GM19455 (cell line): Measurements from ENCODE around the gene CPNE5.
"Not testable (repeated sequence)": the region's sequence is repeated elsewhere in the genome, so short reads cannot be mapped to it uniquely, and the experiment has no call there.

Experiments
- ATAC-seq: cut with Tn5 transposase; IDR thresholded peaks from one replicate; pipeline ENCODE4 v1.9.1; 2021; ENCODE audit not compliant: unreplicated experiment

The CPNE5 gene

DNA sequence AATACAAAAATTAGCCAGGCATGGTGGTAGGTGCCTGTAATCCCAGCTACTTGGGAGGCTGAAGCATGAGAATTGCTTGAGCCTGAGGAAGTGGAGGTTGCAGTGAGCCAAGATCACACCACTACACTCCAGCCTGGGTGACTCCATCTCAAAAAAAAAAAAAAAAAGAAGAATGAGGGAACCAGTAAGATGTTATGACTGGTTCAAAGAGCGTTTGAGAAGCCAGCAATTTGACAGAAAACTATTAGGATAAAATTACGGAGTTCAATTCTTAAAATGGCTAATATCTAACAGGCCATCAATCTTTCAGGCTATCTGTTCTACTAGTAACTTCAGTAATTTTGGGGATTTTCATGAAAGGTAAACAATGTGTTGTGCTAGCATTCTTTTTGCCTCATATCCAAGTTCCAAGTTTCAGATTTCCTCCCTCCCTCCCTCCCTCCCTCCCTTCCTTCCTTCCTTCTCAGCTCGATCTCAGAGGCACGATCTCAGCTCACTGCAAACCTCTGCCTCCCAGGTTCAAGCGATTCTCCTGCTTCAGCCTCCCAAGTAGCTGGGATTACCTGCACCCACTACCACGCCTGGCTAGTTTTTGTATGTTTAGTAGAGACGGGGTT, 134.2 kb downstream of the CPNE5 start:
- ATAC-seq, result not testable (repeated sequence)

DNA sequence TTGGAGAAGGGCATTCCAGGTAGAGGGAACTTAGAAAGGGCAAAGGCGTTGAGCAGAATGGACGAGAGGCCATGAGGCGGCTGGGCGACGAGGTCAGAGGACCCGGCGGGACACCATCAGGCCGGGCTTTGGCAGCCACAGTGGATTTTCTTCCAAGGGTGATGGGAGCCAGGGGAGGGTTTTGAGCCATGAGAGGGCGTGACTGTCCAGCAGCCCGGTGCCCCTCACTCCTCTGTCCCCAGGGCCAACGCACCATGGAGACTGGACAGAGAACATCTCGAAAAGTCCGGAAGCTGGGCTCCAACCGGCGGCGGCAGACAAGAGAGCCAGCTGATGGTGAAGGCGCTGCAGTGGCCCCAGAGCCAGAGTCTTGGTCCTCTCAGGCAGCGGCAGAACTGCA, 135.3 kb downstream of the CPNE5 start:
- ATAC-seq, result no peak

DNA sequence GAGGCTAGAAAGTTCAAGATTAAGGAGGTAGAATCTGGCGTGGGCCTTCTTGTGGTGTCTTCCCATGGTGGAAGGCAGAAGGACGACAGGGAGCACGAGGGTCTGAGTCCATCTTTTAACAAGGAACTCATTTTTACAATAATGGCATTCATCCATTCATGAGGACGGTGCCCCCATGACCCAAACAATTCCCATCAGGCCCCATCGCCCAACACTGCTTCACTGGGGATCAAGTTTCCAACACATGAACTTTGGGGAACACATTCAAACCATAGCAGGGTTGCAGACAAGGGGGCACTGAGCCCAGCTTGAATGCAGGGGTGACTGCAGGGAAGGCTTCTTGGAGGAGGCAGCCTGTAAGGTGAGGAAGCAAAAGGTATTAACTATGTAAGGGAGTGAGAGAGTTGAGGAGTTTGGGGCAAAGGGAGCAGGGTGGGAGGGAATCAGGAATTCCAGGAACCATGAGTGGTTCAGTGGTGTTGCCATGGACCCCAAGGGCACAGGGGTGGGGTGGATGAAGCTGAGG, 136.1 kb downstream of the CPNE5 start:
- no peak for ATAC-seq

DNA sequence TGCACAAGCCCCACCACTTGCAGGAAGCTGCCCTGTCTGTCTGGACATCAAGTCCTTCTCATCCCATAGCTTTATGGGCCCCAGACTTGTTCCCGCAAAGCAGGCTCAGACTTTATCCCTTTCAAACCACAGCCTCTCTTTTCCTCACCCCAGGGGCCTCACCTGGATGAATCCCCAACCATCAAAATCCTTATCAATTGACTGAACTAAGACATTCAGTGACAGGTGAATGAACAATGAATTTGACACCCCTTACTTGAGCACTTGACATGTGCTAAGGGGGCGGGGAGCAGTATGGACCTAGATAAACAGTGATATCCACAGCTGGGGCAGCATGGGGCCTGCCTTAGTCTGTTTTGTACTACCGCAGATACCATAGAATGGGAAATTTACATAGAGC, 136.6 kb downstream of the CPNE5 start:
- ATAC-seq, result no peak

DNA sequence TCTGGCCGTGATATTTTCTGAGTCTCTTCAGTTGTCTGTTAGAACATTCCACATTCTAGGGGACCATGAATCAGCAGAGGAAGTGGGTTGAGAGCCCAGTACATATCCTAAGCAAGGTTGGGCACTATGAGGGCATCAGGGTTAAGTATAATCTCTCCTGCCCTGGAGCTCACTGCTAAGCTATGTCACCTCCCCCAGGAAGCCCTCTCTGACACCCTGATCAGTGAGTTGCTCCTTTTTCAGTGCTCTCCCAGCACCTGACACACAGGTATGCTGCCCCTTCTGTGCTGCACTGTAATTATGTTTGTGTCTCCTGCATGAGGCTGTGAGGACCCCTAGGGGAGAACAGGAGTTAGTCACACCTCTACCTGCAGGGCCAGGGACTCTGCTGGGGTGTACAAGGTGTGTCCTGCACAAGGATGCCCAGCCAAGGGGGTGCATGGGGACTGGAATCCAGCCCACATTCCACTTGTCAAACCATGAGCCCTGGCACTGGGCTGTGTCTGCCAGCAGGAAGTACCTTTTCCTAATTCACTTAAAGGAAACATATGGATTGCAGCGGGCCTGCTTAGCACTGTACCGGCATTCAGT, 137.7 kb downstream of the CPNE5 start:
- ATAC-seq, result no peak

DNA sequence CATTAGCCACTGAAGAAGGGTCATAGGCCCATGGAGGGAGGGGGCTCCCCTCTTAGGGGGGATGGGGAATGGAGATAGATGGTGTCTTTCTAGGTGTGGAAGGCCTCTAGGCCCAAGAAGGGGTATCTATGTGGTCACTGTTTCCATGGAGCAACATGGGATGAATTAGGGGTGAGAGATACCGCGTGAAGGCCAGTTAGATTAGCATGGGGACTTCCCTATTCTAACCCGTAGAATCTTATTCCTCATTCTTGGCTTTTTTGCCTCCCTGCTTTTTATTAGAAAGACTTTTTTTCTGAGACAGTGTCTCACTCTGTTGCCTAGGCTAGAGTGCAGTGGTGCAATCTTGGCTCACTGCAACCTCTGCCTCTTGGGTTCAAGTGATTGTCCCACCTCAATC, 138.4 kb downstream of the CPNE5 start:
- no peak for ATAC-seq

DNA sequence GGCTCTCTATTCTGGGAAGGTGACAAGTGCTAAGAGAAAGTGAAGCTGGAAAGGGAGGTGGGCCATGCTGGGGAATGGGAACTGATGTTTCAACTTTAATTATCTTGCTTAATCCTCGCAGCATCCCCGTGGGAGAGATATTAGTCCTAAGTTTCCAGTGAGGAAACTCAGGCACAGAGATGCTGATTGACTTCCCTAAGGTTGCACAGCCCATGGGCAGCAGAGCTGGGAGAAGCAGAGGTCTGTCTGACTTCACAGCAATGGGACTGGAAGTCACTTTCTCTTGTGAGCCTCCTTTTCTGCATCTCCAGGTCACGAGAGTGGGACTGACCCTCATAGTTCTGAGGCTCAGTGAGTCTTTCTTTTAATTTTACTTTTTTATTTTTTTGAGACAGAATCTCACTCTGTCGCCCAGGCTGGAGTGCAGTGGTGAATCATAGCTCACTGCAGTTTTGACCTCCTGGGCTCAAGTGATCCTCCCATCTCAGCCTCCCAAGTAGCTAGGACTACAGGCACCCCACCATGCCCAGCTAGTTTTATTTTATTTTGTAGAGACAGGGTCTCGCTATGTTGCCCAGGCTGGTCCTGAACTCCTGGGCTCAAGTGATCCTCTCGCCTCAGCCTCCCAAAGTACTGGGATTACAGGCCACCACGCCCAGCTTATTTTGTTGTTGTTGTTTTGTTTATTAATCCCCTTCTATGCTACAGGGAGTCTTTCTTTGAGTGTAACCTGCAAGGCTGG, 139.0 kb downstream of the CPNE5 start:
- ATAC-seq, result no peak

DNA sequence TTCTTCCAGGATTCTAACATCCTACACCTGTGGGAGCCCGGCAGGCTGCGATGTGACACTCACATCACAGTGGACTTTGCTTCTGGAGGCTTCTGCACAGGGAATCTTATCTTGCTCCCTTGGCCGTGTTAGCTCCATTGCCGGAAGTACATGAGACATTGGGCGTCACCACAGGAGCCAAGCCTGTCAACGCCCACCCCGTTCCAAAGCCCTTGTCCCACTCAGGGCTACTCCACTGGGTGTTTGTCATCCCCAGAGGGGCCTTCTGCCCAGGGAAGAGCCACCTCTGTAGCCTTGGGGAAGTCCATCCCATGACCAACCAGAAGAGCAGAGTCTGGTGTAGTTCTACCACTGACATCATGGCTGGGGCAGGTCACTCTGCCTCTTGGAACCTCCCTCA, 139.9 kb downstream of the CPNE5 start:
- ATAC-seq, result no peak

DNA sequence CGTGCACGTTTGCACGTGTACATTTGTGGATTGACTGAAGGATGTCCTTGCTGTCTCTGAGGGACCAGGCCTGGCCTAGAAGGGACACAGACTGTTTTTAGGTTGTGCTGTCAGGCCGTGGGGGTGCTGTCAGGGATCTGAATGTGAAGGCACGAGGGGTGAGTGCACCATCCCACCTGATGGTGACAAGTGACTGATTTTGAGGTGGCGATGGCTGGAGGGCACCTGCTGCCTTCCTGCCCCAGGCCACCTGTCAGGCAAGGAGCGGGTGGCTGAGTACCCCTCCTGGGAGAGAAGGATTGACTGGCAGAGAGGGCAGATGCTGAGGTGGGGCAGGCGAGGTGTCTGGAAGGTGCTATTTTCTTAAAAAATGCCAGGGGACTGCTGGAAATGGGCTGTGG, 140.4 kb downstream of the CPNE5 start:
- ATAC-seq, result no peak

DNA sequence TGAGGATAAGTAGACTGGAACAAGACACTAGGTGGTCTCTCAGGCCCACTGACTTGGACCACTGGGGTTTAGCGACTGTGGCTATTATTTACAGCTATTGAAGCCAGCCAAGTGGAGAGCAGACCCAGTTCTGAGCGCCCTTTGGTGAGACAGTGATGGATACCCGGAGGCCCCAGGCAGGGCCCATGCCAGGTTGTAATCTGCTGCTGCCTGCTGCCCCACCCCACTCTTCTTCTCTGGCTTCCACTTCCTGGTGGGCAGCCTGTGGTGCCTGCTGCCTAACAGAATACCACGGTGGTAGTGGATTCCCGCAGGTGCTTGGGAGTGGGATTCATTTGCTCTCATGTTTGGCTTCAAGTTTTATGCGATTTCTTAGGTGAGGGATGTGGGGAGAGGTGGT, 141.0 kb downstream of the CPNE5 start:
- no peak for ATAC-seq

DNA sequence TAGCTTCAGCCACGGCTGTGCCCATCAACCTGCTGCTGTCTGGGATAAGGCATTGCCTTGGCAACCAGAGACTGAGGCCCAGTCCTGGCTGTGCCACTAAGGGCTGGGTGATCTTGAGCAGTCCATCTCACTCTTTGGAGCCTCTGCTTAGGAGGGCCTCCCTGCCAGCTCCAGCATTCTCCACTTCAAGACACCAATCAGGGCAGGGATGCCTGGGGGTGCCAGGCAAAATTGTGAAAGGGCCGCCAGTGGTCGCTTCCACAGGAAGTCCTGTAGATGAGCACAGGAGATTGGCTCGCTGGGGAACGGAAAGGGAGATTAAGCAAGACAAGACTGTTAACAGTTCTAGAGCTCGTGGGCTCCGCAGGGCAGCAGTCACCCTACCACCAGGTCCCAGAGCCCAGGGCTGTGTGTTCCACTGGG, 141.8 kb downstream of the CPNE5 start, which contains the start of gene RAB44:
Gene RAB44 (plus strand): TSS at position 346 of the 423 bp plus-strand sequence. CDS start 6,410 bp downstream, outside the sequence.
- ATAC-seq, result no peak

DNA sequence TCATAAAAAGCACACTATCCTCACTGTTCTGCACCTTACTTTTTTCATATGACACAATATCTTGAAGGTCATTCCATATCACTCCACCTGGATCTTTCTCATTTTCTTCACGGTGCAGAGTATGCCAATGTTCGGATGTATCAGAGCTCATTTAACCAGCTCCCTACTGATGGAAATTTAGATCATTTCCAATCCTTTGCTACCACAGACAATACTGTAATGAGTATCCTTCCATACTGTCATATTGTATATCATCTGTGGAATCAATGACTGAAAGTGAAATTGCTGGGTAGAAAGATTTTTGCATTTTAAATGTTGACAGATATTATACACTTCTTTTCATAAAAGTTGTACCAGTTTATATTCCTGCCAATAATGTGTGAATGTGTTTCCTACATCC, 143.8 kb downstream of the CPNE5 start:
- ATAC-seq, result no peak

DNA sequence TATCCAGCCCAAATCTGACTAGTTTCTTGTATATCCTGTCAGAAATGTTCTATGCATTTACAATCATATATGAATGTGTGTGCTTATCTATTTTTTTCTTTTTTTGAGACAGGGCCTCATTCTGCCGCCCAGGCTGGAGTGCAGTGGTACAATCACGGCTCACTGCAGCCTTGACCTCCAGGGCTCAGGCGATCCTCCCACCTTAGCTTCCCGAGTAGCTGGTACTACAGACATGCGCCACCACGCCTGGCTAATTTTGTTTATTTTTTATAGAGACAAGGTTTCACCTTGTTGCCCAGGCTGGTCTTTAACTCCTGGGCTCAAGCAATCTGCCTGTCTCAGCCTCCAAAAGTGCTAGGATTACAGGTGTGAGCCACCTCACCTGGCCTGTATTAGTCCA, 144.6 kb downstream of the CPNE5 start:
- no peak for ATAC-seq

DNA sequence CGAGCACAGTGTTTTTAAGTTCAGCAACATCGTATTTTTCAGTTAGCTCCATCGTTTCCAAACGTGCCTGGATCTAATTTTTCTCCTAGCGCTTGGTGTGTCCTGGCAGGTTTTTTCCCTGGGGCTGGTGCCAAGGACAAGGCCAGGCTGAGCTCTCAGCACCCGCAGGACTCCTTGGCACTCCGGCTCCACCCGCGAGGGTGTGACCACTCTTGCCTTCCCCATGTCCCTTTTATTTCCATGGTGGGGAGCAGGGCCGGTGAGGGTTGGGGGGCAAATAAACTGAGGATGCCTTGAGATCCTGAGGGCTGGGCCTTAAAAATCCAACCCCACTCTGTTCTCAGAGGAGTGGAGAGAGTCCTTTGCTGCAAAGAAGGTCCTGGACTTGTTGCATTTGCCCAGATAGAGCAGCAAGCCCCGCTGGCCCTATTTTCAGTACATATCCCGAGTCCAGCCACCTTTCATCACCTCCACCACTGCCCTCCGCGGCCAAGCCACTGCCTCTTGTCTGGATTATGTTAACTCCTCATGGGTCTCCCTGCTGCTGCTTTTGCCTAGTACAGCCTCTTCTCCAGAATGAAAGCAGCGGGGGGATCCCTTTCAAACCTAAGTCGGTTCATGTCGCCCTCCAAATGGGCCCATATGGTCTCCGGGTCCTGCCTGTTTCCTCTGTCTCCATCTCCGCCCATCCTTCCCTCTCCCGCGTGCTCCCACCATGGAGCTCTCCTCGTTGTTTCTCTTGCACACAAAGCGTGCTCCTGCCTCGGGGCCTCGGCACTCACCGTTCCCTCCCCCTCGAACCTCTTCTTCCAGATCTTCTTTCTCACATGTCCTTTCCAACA, 146.2 kb downstream of the CPNE5 start:
- ATAC-seq, result no peak

DNA sequence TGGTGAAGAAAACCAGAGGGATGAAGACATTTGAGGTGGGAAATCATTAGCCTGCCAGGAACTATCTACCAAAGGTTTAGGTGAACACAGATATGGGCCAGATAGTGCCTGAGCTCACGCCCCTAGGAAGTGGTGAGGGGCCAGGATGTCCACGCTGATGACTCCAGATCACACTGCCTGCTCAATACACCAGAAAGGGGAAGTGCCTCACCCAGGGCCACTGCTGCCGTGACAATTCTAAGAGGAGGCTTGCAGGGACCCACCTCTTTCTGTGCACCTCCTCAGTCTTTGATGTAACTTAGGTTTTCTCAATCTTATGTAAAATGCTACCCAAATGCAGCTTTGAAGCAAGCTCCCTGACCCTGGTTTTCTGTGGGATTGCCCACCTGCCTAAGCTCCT, 147.0 kb downstream of the CPNE5 start:
- ATAC-seq, result no peak

DNA sequence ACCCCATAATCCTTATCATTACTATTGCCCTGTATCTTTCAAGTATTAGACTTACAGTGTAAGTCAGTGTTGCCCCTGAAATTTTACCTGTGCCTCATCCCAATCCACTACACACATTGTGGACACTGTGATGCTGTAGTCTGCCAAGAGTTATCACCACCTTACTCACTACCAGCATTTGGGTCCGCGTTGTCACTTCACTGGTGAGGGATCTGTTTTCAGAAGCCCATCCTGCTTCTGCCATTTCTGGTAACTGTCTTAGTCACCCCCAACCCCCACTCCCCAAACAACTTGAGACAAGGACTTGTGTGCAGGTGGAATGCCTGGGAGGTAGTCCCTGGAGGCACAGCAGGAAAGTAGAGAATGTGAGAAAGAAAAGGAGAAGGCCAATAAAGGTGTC, 147.6 kb downstream of the CPNE5 start:
- ATAC-seq, result no peak

DNA sequence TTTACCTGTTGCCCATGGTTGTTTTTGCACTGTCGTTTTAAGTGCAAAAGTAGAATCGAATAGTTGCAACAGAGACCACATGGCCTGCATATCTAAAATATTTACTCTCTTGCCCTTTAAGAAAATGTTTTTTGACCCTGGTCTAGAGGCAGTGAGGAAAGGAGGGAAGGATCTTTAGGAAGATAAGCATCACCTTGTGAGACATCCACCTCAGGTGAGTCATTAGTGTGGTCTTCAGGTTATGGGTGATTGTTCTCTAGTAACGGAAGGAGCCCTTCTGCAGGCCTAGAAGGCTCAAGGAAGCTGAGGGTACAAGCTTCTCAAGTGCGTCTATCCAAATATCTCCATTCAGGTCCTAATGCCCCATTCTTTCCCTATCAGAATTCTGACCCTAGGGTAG, 148.2 kb downstream of the CPNE5 start:
- ATAC-seq, result no peak
